Activated CD8-positive, alpha-beta T cell treated with anti-CD3 and anti-CD28 coated beads, Interleukin-2, amount 10 ng/mL, durations not matched to agents 7 days and 5 days (primary cell): ENCODE measurements around the gene OTOG. TPM values are rescaled to one million over a fixed set of nuclear protein-coding genes. Genes with fewer than 3 reads are reported as not detected.

ENCODE experiments used
- ATAC-seq: fragments of 150-1000 bp; cut with Tn5 transposase; one replicate; pipeline ENCODE4 v1.10.0; 2021; ENCODE audit warnings: moderate library complexity
- CTCF ChIA-PET: fragments of 350-600 bp; sonication (Branson Sonifier 250); formaldehyde crosslinking; loops from one replicate; lab custom pipeline; 2021; ENCODE audit warnings: antibody characterized with exemption; lab: Charles Lee
- POLR2A ChIA-PET: fragments of 350-600 bp; sonication (Branson Sonifier 250); formaldehyde crosslinking; loops from one replicate; lab custom pipeline; 2021; ENCODE audit warnings: antibody characterized with exemption; lab: Charles Lee
- DNase-seq: peaks from one replicate; pipeline ENCODE4 v3.0.0-alpha.2; 2020
- H3K27ac Mint-ChIP-seq: one replicate; pipeline ENCODE4 v1.8.0; 2021; ENCODE audit warnings: mild to moderate bottlenecking, mixed read lengths
- H3K27me3 Mint-ChIP-seq: one replicate; pipeline ENCODE4 v1.8.0; 2021; ENCODE audit warnings: low read depth, mixed read lengths
- H3K36me3 Mint-ChIP-seq: one replicate; pipeline ENCODE4 v1.8.0; 2021; ENCODE audit warnings: low read depth, mixed read lengths
- H3K4me1 Mint-ChIP-seq: one replicate; pipeline ENCODE4 v1.8.0; 2021; ENCODE audit warnings: low read depth, mixed read lengths
- H3K4me3 Mint-ChIP-seq: one replicate; pipeline ENCODE4 v1.8.0; 2021; ENCODE audit warnings: mild to moderate bottlenecking, mixed read lengths
- H3K9me3 Mint-ChIP-seq: one replicate; pipeline ENCODE4 v1.8.0; 2022; ENCODE audit warnings: mixed read lengths; ENCODE audit not compliant: insufficient read depth
- total RNA-seq, 2 experiments: library from RNA; stranded (reverse); gene quantifications; one replicate each; pipeline ENCODE4 v1.2.3, GENCODE V29; 2021

The OTOG gene
- total RNA-seq, 2 experiments from 2014 or later: not detected

DNA sequence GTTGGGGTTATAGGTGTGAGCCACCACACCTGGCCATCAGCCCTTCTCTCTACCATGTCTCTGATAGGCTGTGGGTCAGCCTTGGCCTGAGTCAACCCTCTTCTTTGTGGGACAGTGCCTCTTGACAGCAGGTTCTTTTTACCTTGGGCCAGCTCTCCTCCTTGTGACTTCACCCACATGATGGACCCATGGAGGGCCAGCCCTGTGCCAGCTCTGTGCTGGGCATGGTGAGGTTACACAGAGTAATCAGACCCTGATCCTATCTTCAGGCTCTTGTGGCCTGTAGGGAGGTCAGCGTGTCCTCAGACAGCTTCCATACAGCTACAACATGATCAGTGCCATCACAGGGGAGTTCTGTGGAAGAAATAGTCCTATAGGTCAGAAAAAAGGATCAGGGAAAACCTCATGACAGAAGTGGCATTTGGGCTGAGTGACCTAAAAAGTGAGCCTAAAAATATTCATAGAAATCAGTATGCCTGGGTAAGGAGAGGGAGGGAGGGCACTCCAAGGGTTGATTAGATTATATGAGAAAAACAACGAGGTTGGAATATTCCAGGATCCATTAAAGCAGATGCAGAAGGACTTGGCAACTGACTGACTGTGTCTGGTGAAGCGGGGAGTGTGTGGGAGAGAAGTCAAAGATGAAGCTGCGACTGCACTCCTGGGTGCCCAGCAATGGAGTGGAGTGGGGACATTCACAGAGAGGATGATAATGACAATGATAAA is 17.1 kb downstream of the OTOG start:
- Mint-ChIP-seq H3K4me3 (no peak overlapping the region), H3K27ac (no peak overlapping the region), H3K36me3 (no peaks in the 10 kb centered on the region), H3K27me3 (no peaks in the 10 kb centered on the region), H3K4me1 (peaks cover 10% of the 10 kb centered on the region), H3K9me3 (no peaks in the 10 kb centered on the region)
- ATAC-seq: no peak
- ChIA-PET CTCF (interaction anchor here (1.3 to 1.9 kb wide), 2 partner anchors 11 to 35 kb away, joined by 4 to 8 read pairs; no protein-coding TSS in a partner anchor), POLR2A (no interaction called here)
- no peak for DNase-seq

DNA sequence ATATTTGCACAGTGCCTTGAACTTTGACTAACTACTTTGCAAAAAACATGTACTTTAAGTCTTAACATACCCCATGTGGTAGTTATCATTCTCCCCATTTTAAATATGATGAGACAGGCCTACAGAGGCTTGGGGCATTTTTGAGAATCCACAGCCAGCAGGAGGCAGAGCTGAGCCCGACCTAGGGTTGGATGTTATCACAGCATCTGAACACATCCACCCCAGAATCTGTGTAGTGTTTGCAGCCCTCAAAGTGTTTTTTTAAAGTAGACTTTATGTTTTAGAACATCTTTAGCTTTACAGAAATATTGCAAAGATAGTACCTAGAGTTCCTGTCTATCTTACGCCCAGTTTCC is 17.6 kb downstream of the OTOG start:
- no peak overlapping the region for H3K27ac Mint-ChIP-seq
- ChIA-PET CTCF (interaction anchor here (0.7 to 1.9 kb wide), 2 partner anchors 34 to 701 kb away, joined by 3 to 8 read pairs; no protein-coding TSS in a partner anchor), POLR2A (no interaction called here)
- H3K4me1 Mint-ChIP-seq: peaks cover 11% of the 10 kb centered on the region
- H3K4me3 Mint-ChIP-seq: no peak overlapping the region
- no peaks in the 10 kb centered on the region for H3K9me3 Mint-ChIP-seq
- DNase-seq: no peak
- no peak for ATAC-seq
- no peaks in the 10 kb centered on the region for H3K27me3 Mint-ChIP-seq
- no peaks in the 10 kb centered on the region for H3K36me3 Mint-ChIP-seq

DNA sequence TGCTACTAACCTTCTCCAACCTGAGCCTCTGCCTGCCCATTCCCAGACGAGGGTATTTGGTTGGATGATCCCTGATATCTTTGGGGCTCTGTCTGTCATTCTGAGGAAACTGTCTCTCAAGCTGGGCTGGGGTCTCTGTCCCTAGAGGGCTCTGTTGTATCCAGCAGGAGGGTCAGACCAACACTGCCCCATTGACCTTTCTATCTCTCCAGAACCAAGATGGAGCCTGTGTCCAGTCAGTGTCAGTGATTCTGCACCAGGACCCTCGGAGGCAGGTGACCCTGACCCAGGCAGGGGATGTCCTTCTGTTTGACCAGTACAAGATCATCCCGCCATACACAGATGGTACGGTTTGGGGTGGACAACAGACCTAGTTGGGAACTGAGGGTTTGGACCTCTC is 21.9 kb downstream of the OTOG start:
- CTCF ChIA-PET: no interaction called here

DNA sequence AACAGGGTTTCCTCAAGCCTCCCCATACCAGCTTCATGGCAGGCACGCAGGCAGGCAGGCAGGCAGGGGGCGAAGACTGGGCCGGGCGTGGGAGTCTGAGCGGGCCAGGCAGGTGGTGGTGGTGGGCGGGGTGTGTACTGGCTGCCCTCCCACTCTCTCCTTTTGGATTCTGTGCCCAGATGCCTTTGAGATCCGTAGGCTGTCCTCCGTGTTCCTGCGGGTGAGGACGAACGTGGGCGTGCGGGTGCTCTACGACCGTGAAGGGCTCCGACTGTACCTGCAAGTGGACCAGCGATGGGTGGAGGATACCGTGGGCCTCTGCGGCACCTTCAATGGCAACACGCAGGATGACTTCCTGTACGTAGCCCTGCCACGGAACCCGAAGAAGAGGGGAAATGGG is 23.0 kb downstream of the OTOG start:
- H3K4me1 Mint-ChIP-seq: peaks cover 16% of the 10 kb centered on the region
- ATAC-seq: peak; percentile 33
- peaks cover 4% of the 10 kb centered on the region for H3K27me3 Mint-ChIP-seq
- no peak overlapping the region for H3K27ac Mint-ChIP-seq
- H3K36me3 Mint-ChIP-seq: no peaks in the 10 kb centered on the region
- no peaks in the 10 kb centered on the region for H3K9me3 Mint-ChIP-seq
- CTCF ChIA-PET: no interaction called here
- POLR2A ChIA-PET: no interaction called here
- H3K4me3 Mint-ChIP-seq: no peak overlapping the region
- DNase-seq: no peak

More for the DNA sequence above, 21.9 kb downstream of the OTOG start:
- POLR2A ChIA-PET: no interaction called here
- Mint-ChIP-seq H3K4me3 (no peak overlapping the region), H3K27me3 (peaks cover 4% of the 10 kb centered on the region), H3K4me1 (peaks cover 16% of the 10 kb centered on the region), H3K9me3 (no peaks in the 10 kb centered on the region), H3K27ac (peak overlapping the region; percentile 10), H3K36me3 (no peaks in the 10 kb centered on the region)
- ATAC-seq (no peak), DNase-seq (no peak)

DNA sequence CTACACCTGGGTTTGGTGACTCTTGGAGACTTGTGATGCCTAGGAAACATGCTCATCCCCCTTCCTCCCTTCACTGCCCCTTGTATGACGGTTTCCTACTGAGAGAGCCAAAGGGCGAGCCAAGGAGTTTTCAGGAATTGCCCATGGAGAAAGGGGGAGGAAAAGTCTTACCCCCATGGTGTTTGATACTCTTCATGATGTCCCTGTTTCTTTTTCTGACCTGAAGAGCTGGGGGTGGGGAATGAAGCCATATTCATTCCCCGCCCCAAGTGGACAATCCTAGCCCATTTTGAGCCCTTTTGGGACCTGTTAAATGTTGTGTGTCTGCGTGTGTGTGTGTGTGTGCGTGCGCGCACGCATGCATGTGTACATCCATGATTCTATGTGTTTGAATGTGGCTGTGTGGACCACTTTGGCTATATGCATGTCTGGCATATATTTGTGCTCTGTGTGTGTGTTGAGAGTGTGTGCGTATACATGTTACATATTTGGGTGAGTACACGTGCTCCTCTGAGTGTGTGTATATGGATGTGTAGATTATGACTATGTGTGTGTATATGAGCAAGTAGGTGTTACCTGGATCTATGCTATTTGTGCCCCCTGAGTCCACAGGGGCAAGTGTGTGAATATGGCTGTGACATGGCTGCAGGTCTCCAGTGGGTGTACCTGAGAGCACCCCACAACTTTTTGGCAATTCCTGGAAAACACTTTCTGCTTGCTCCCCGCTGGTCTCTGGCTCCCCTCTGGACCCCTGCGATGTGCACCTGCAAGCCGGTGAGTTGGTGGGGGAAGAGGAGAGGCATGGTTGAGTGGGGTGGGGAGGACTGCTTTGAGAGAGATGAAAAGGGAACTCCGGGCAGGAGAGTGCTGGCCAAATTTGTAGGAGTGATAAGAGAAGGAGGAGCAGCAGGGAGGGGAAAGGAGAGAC is 24.6 kb downstream of the OTOG start:
- DNase-seq (no peak), ATAC-seq (no peak)
- ChIA-PET POLR2A (no interaction called here), CTCF (no interaction called here)
- no peak overlapping the region for H3K27ac Mint-ChIP-seq
- no peaks in the 10 kb centered on the region for H3K36me3 Mint-ChIP-seq
- no peak overlapping the region for H3K4me3 Mint-ChIP-seq
- no peaks in the 10 kb centered on the region for H3K9me3 Mint-ChIP-seq
- peaks cover 4% of the 10 kb centered on the region for H3K27me3 Mint-ChIP-seq
- H3K4me1 Mint-ChIP-seq: peaks cover 16% of the 10 kb centered on the region

DNA sequence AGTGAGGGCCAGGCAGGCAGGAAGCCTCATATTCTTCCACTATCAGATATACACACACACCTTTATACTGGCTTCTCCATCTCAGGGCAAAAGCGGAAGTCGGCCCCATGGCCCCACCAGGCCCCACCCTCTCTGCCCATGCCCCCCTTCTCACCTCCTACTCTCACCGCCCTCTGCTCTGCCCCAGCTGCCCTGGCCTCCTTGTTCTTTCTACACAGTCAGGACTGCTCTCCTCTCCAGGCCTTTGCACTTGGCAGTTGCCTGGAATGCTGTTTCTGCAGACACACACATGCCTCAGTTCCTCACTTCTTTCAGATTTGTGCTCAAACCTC is 25.3 kb downstream of the OTOG start:
- CTCF ChIA-PET: no interaction called here
- Mint-ChIP-seq H3K27ac (no peak overlapping the region), H3K4me3 (no peak overlapping the region), H3K4me1 (peaks cover 16% of the 10 kb centered on the region), H3K9me3 (no peaks in the 10 kb centered on the region), H3K36me3 (no peaks in the 10 kb centered on the region), H3K27me3 (peaks cover 4% of the 10 kb centered on the region)
- ATAC-seq (peak; percentile 51), DNase-seq (no peak)
- POLR2A ChIA-PET: no interaction called here

DNA sequence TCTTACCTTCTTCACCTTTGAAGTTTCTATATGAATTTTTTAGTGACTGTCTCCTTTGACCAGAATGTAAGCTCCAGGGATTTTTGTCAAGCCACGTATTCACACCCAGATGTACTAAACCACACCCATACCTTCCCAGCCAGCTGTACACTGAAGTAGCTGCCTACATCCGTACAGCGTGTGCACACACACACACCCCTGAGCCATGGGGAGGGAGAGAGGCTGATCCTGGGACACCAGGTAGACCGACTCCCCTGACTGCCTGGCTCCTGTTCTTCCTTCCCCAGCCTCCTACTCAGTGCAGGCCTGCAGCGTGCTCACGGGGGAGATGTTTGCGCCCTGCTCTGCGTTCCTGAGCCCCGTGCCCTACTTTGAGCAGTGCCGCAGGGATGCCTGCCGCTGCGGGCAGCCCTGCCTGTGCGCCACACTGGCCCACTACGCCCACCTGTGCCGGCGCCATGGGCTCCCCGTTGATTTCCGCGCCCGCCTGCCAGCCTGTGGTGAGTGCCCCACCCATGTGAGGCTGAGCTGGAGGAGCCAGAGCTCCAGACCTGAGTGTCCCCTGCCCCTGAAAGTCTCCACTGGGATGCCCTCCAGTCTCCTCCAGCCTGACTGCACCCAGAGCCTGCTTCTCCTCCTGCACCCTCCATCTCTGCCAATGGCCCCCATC is 25.9 kb downstream of the OTOG start:
- ATAC-seq: no peak
- Mint-ChIP-seq H3K27ac (no peak overlapping the region), H3K36me3 (no peaks in the 10 kb centered on the region), H3K4me1 (peaks cover 16% of the 10 kb centered on the region), H3K4me3 (no peak overlapping the region), H3K9me3 (no peaks in the 10 kb centered on the region), H3K27me3 (peaks cover 4% of the 10 kb centered on the region)
- ChIA-PET CTCF (no interaction called here), POLR2A (no interaction called here)
- no peak for DNase-seq

DNA sequence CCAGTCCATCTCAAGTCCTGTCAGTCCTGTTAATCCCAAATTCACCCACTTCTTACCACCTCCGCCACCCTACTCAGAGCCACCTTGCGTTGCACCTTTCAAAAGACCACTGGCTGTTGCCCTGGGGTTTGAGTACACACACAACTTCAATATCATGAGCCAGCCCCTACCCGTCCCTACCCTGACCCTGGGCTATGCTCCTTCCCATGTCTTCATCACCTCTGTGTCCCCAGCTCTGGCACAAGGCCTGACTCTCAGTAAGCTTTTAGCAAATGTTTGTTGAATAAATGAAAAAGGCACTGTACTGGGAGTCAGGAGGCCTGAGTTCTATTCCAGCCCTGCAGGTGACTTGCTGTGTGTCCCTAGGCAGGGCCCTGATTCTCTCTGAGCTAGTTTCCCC is 26.5 kb downstream of the OTOG start:
- DNase-seq (no peak), ATAC-seq (no peak)
- no peak overlapping the region for H3K4me3 Mint-ChIP-seq
- no peaks in the 10 kb centered on the region for H3K9me3 Mint-ChIP-seq
- H3K4me1 Mint-ChIP-seq: peaks cover 12% of the 10 kb centered on the region
- H3K27me3 Mint-ChIP-seq: peaks cover 4% of the 10 kb centered on the region
- H3K36me3 Mint-ChIP-seq: no peaks in the 10 kb centered on the region
- CTCF ChIA-PET: no interaction called here
- no peak overlapping the region for H3K27ac Mint-ChIP-seq
- POLR2A ChIA-PET: no interaction called here

DNA sequence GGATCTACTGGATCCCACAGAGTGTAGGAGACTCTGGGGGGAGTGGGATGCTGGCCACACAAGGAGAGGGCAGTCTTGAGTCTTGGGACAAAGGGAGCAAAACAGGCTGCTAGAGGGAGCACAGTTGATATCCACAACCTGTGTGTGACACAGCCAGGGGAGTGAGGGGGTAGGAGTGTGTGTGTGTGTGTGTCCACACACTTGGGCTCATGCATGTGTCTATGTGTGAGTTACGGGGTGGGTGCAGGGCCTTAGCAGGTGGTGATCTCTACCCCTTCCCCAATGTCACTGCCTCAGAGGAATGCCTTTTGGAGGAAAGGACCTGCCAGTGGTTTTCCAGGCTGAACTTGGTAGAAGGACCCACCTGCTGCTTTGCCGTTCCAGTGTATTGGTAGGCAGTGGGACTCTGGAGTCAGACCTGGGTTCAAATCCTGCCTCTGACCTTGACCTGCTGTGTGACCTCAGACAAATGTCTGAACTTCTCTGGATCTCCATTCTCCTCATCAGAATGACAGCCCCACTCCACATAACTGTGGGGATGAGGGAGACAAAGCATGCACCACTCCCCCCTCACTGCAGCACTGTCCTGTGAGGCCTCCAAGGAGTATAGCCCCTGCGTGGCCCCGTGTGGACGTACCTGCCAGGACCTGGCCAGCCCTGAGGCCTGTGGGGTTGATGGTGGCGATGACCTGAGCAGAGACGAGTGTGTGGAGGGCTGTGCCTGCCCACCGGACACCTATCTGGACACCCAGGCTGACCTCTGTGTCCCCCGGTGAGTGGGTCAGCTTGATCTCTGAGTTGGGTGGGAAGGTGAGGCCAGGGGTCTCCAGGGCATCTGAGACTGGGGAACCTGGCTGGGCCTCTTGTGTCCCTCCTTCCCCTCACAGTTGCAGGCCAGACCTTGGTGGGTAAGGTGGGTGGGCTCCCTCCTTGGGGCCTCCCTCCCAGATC is 27.4 kb downstream of the OTOG start:
- POLR2A ChIA-PET: no interaction called here
- no peaks in the 10 kb centered on the region for H3K9me3 Mint-ChIP-seq
- ATAC-seq (no peak), DNase-seq (no peak)
- H3K4me1 Mint-ChIP-seq: peaks cover 5% of the 10 kb centered on the region
- CTCF ChIA-PET: no interaction called here
- no peak overlapping the region for H3K27ac Mint-ChIP-seq
- H3K27me3 Mint-ChIP-seq: peaks cover 4% of the 10 kb centered on the region
- H3K4me3 Mint-ChIP-seq: no peak overlapping the region
- no peaks in the 10 kb centered on the region for H3K36me3 Mint-ChIP-seq

DNA sequence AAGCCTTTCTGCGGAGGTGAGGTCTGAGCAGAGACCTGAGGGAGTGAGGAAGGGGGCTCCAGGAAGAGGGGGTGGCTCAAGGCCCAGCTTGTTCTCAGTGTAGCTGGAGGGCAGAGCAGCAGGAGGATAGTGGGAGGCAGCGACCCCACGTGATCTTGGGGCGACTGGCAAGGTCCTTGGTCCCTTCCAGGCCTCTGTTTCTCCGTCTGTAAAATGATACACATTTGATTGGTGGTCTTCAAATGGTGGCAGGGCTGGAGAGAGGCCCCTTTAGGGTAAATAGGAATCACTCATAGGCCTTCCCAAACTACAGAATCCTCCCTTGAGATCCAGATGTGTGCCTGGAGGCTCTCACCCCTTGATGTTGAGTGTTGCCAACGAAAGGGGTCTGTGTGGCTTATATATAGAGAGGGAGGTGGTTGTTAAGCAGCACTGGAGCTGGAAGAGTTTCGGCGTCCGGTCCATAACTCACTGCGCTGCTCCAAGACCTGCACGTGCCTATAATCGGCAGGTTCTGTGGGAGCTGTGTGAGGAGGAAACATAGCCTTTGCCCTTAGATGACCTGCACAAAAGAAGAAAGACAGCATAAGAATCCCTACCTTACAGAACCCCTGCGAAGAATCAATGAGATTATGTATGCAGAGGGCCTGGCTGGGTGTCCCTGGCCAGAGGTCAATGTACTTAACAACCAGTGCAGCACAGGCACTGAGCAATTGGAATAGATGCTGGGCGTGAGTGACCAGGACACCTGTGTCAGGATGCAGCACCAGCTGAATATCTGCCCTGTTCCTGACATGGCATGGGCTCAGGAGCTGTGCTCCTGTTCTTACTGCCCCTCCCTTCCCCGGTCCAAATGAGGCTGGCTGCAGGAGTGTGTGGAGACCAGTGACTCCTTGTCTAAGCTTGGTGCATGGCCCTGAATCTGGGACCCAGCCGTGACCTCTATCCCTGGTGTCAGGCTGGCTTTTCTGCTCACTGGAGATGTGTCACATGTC is 28.7 kb downstream of the OTOG start:
- ChIA-PET POLR2A (no interaction called here), CTCF (interaction anchor here (0.9 to 1.4 kb wide), 2 partner anchors 13 to 23 kb away, joined by 4 read pairs; no protein-coding TSS in a partner anchor)
- H3K4me3 Mint-ChIP-seq: no peak overlapping the region
- H3K4me1 Mint-ChIP-seq: peaks cover 5% of the 10 kb centered on the region
- ATAC-seq: no peak
- H3K27me3 Mint-ChIP-seq: peaks cover 8% of the 10 kb centered on the region
- no peaks in the 10 kb centered on the region for H3K9me3 Mint-ChIP-seq
- no peak for DNase-seq
- no peak overlapping the region for H3K27ac Mint-ChIP-seq
- H3K36me3 Mint-ChIP-seq: no peaks in the 10 kb centered on the region
